Measurements from ENCODE around the gene SRPK2. TPM values are rescaled to one million over a fixed set of nuclear protein-coding genes. Genes with fewer than 3 reads are reported as not detected.

The SRPK2 gene
- total and polyA plus RNA-seq, 2 donors (not counting 1 experiment from before 2014, with no cell fraction given), result 15.2 to 108 TPM

GRCh38 chr7:105321754-105322455 lies 66.8 kb downstream of the SRPK2 start:
- Histone ChIP-seq H3K4me2 (replicated peaks; ENCODE audit: low read depth, low read length, poor library complexity, severe bottlenecking) (no peak overlapping the region), H3K4me1 (ENCODE audit: control insufficient read depth in 2 of 2, insufficient read depth in 2 of 2, low read length in 2 of 2) (peaks cover 12 to 14% of the 10 kb centered on the region in 2 donors), H3K27me3 (replicated peaks in 1 of 4; ENCODE audit: control extremely low read depth in 1 of 4, control insufficient read depth in 3 of 4, insufficient read depth in 4 of 4, low read length in 3 of 4) (no peaks in the 10 kb centered on the region), H4K20me1 (ENCODE audit: control insufficient read depth, insufficient read depth, low read length, poor library complexity, severe bottlenecking) (peaks cover 60% of the 10 kb centered on the region), H3K9me3 (ENCODE audit: control extremely low read depth in 1 of 3, control insufficient read depth in 2 of 3, insufficient read depth in 1 of 3, low read length in 2 of 3) (peaks cover 0 to 4% (median 0%) of the 10 kb centered on the region in 3 donors), H2AFZ (ENCODE audit: insufficient read depth, low read depth, low read length, poor library complexity, severe bottlenecking) (no peak overlapping the region), H3K27ac (ENCODE audit: low read length in 2 of 2) (no peak overlapping the region), H3K4me3 (ENCODE audit: control extremely low read depth in 1 of 5, extremely low read depth in 1 of 5, insufficient read depth in 1 of 5, low read depth in 2 of 5, low read length in 4 of 5) (no peak overlapping the region), H3K9ac (ENCODE audit: low read length) (no peak overlapping the region), H3K79me2 (ENCODE audit: control insufficient read depth, insufficient read depth, low read length) (peaks cover 97% of the 10 kb centered on the region), H3K36me3 (replicated peaks in 1 of 2; ENCODE audit: control extremely low read depth in 1 of 2, control insufficient read depth in 1 of 2, extremely low read depth in 1 of 2, insufficient read depth in 2 of 2, low read length in 1 of 2) (peaks cover 0 to 4% of the 10 kb centered on the region in 2 experiments)
- Mint-ChIP-seq H3K27ac (peak overlapping the region; percentile 53), H3K27me3 (no peaks in the 10 kb centered on the region), H3K4me3 (no peak overlapping the region), H3K9me3 (ENCODE audit: insufficient read depth) (no peaks in the 10 kb centered on the region), H3K4me1 (peaks cover 66% of the 10 kb centered on the region)
- ChIA-PET CTCF (no interaction called here), POLR2A (no interaction called here)
- WGBS (ENCODE audit: insufficient coverage), result 99% methylated on average over 8 of the region's 10 CpGs
- TF ChIP-seq EZH2 (IDR thresholded peaks at IDR 0.05; ENCODE audit: borderline replicate concordance, insufficient read depth, low read depth, low read length, poor library complexity, severe bottlenecking) (no peak), CTCF (IDR thresholded peaks at IDR 0.05) (no peak)
- DNase-seq (no peak), ATAC-seq (ENCODE audit: low read depth) (no peak)
- intact Hi-C loops (cut with micrococcal nuclease), result no loop called here

- Histone ChIP-seq H3K9me3 (ENCODE audit: control extremely low read depth in 1 of 3, control insufficient read depth in 2 of 3, insufficient read depth in 1 of 3, low read length in 2 of 3) (peaks cover 0 to 4% (median 0%) of the 10 kb centered on the region in 3 donors), H4K20me1 (ENCODE audit: control insufficient read depth, insufficient read depth, low read length, poor library complexity, severe bottlenecking) (peaks cover 68% of the 10 kb centered on the region), H3K79me2 (ENCODE audit: control insufficient read depth, insufficient read depth, low read length) (peaks cover 97% of the 10 kb centered on the region), H3K4me2 (replicated peaks; ENCODE audit: low read depth, low read length, poor library complexity, severe bottlenecking) (no peak overlapping the region), H3K4me1 (ENCODE audit: control insufficient read depth in 2 of 2, insufficient read depth in 2 of 2, low read length in 2 of 2) (peaks cover 11 to 14% of the 10 kb centered on the region in 2 donors), H3K36me3 (replicated peaks in 1 of 2; ENCODE audit: control extremely low read depth in 1 of 2, control insufficient read depth in 1 of 2, extremely low read depth in 1 of 2, insufficient read depth in 2 of 2, low read length in 1 of 2) (peaks cover 0 to 4% of the 10 kb centered on the region in 2 experiments), H2AFZ (ENCODE audit: insufficient read depth, low read depth, low read length, poor library complexity, severe bottlenecking) (no peak overlapping the region), H3K27ac (ENCODE audit: low read length in 2 of 2) (no peak overlapping the region), H3K4me3 (ENCODE audit: control extremely low read depth in 1 of 5, extremely low read depth in 1 of 5, insufficient read depth in 1 of 5, low read depth in 2 of 5, low read length in 4 of 5) (no peak overlapping the region), H3K27me3 (replicated peaks in 1 of 4; ENCODE audit: control extremely low read depth in 1 of 4, control insufficient read depth in 3 of 4, insufficient read depth in 4 of 4, low read length in 3 of 4) (no peaks in the 10 kb centered on the region), H3K9ac (ENCODE audit: low read length) (no peak overlapping the region)
- no peak overlapping the region for H3K27ac Mint-ChIP-seq
- no peak for TF ChIP-seq CTCF (IDR thresholded peaks at IDR 0.05)
- no peak for TF ChIP-seq EZH2 (IDR thresholded peaks at IDR 0.05; ENCODE audit: borderline replicate concordance, insufficient read depth, low read depth, low read length, poor library complexity, severe bottlenecking)
- ATAC-seq (ENCODE audit: low read depth), result no peak
- WGBS (ENCODE audit: insufficient coverage), result 100% methylated on average over 2 of the region's 2 CpGs
- intact Hi-C loops (cut with micrococcal nuclease), result no loop called here
- H3K9me3 Mint-ChIP-seq (ENCODE audit: insufficient read depth), result no peaks in the 10 kb centered on the region
- DNase-seq, result no peak
- peaks cover 68% of the 10 kb centered on the region for H3K4me1 Mint-ChIP-seq
- ChIA-PET POLR2A (no interaction called here), CTCF (interaction anchor here (0.7 kb wide), 1 partner anchor 402 kb away, joined by 3 read pairs; no protein-coding TSS in a partner anchor)
- no peak overlapping the region for H3K4me3 Mint-ChIP-seq
- H3K27me3 Mint-ChIP-seq, result no peaks in the 10 kb centered on the region
Observed at GRCh38 chr7:105320896-105321295, 67.8 kb downstream of the SRPK2 start.
